Measurements from ENCODE around the gene FARP1.
"Not testable (repeated sequence)": the region's sequence is repeated elsewhere in the genome, so short reads cannot be mapped to it uniquely, and the experiment has no call there.

Gene FARP1

DNA sequence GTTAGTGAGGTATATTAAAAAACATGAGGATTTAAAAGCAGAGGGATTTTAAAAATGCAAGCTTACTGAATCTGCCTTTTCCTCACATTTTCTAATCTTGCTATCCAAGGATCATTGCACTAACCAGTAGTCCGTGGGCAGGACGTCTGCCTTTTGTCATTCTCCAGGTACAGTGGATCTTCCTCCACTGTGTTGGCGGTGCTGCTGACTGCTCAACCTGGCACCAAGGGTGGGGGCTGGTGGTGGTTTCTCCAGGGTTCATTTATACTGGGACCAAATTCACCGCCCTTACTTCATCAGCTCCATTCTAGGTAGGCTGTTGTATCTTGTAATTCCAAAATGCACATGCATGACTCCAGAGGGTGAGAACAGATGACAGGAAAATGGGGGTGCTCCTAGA is 264.7 kb downstream of the FARP1 start:
- no peak overlapping the region for H3K27ac ChIP-seq
- TF ChIP-seq, protein P1, sequence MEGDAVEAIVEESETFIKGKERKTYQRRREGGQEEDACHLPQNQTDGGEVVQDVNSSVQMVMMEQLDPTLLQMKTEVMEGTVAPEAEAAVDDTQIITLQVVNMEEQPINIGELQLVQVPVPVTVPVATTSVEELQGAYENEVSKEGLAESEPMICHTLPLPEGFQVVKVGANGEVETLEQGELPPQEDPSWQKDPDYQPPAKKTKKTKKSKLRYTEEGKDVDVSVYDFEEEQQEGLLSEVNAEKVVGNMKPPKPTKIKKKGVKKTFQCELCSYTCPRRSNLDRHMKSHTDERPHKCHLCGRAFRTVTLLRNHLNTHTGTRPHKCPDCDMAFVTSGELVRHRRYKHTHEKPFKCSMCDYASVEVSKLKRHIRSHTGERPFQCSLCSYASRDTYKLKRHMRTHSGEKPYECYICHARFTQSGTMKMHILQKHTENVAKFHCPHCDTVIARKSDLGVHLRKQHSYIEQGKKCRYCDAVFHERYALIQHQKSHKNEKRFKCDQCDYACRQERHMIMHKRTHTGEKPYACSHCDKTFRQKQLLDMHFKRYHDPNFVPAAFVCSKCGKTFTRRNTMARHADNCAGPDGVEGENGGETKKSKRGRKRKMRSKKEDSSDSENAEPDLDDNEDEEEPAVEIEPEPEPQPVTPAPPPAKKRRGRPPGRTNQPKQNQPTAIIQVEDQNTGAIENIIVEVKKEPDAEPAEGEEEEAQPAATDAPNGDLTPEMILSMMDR (conservative IDR thresholded peaks at IDR 0.05; ENCODE audit: low read depth), result no peak
- POLR2A ChIA-PET (ENCODE audit: low non-redundant PET), result no interaction called here
- CTCF ChIA-PET, result no interaction called here
- no peak for DNase-seq (ENCODE audit: low spot score)

DNA sequence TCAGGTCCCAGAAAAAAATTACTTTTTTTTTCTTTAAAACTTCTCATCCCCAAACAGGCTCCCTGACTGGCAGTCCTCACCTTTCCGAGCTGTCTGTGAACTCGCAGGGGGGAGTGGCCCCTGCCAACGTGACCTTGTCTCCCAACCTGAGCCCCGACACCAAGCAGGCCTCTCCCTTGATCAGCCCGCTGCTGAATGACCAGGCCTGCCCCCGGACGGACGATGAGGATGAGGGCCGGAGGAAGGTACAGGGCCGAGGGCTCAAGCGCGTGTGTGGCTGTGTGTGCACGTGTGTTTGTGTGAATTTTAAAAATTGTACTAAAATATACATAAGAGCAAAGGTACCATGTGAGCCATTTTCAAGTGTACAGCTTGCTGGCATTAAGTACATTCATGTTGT is 266.4 kb downstream of the FARP1 start:
- TF ChIP-seq, protein P1 (conservative IDR thresholded peaks at IDR 0.05; ENCODE audit: low read depth), result no peak
- POLR2A ChIA-PET (ENCODE audit: low non-redundant PET), result no interaction called here
- CTCF ChIA-PET, result no interaction called here
- no peak for DNase-seq (ENCODE audit: low spot score)
- no peak overlapping the region for H3K27ac ChIP-seq

DNA sequence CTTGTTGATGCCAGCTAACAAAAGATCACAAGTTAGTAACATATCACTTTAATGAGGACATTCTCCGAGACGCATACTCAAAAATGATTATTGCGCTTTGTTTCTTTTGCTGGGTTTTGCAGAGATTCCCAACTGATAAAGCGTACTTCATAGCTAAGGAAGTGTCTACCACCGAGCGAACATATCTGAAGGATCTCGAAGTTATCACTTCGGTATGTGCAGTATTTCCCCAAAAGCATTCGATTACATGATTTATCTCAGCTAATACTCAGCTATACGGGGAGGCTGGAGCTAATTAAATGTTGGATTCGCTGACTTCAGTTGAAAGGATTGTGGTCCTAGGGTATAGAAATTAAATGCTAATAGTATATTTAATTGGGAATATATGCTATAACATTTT is 267.7 kb downstream of the FARP1 start:
- H3K27ac ChIP-seq, result no peak overlapping the region
- ChIA-PET POLR2A (ENCODE audit: low non-redundant PET) (no interaction called here), CTCF (no interaction called here)
- DNase-seq (ENCODE audit: low spot score), result no peak
- TF ChIP-seq, protein P1 (conservative IDR thresholded peaks at IDR 0.05; ENCODE audit: low read depth), result no peak

DNA sequence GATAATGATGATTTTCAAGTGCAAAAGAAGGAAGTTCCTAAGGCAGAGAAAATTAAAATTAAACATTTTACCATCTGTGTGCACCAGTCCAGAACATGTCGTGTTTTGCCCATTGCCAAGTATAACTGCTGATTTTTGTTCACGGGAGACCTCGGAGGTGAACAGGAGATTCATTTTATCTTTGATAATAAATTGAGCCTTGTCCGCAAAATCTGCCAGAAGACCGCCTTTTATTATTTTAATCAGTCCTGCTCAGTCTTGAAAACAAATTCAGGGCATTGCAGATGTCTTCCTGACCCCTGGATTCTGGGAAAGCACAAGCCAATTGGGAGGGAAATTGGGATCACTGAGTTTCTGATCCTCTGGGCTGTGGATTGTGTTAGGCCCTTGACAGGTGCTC is 268.1 kb downstream of the FARP1 start:
- TF ChIP-seq, protein P1 (conservative IDR thresholded peaks at IDR 0.05; ENCODE audit: low read depth), result no peak
- CTCF ChIA-PET, result no interaction called here
- DNase-seq (ENCODE audit: low spot score), result no peak
- POLR2A ChIA-PET (ENCODE audit: low non-redundant PET), result no interaction called here
- H3K27ac ChIP-seq, result no peak overlapping the region

DNA sequence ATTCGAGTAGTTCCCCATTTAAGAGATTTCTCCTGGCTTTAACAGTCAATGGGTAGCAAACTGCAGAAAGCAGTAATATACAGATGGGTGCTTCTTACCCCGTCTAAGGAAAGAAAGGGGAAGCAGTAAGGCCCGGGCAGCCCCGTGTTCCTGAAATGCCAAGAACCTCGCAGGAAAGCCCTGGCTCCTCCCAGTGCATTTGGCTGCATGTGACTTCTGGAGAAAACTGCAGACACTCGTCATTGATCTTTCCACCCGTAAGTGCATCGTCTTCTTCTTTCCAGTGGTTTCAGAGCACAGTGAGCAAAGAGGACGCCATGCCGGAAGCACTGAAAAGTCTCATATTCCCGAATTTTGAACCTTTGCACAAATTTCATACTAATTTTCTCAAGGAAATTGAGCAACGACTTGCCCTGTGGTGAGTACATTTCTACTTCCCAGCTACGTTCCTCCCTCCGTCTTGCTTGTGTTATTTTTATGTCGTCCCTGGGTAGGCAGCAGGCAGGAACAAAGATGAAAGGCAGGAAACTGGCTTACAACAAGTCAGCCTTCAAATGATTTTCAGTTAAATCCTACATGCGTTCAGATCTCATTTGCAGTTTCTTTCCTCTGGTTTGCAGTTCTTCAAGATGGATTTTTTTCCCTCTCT is 268.8 kb downstream of the FARP1 start:
- H3K27ac ChIP-seq, result no peak overlapping the region
- POLR2A ChIA-PET (ENCODE audit: low non-redundant PET), result no interaction called here
- DNase-seq (ENCODE audit: low spot score), result no peak
- CTCF ChIA-PET, result no interaction called here
- TF ChIP-seq, protein P1 (conservative IDR thresholded peaks at IDR 0.05; ENCODE audit: low read depth), result no peak

DNA sequence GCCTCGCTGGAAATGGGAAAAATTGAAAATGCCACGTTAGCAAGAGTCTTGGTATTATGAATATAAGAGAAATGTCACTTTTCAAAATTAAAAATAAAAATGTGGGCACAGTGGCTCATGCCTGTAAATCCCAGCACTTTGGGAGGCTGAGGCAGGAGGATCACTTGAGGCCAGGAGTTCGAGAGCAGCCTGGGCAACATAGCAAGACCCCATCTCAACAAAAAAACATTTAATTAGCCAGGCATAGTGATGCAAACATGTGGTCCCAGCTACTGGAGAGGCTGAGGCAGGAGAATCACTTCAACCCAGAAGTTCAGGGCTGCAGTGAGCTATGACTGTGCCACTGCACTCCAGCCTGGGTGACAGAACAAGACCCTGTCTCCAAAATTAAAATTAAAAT is 270.4 kb downstream of the FARP1 start:
- H3K27ac ChIP-seq; POLR2A ChIA-PET (ENCODE audit: low non-redundant PET); DNase-seq (ENCODE audit: low spot score); CTCF ChIA-PET: not testable (repeated sequence)

DNA sequence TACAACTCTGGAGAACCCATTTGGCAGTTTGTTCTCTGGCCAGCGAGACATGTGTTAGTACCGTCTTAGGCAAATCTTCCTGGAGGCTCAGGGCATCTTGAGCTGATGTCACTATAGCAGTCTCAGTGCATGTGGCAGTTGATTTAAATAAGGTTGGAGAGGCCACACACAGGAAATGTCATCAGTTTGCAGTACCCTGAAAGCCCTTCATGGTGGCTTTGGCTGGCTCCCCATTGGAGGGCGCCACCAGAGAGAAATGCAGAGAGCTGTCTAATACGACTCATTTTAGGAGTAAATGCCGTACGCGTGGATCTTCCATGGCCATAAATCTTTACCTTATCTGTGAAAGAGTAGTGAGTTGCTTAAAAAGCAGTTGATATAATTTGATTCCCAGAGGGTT is 270.9 kb downstream of the FARP1 start:
- DNase-seq (ENCODE audit: low spot score), result no peak
- ChIA-PET CTCF (no interaction called here), POLR2A (ENCODE audit: low non-redundant PET) (no interaction called here)
- H3K27ac ChIP-seq, result no peak overlapping the region
- TF ChIP-seq, protein P1 (conservative IDR thresholded peaks at IDR 0.05; ENCODE audit: low read depth), result no peak
